ENCODE measurements around the gene MYNN. TPM values are rescaled to one million over a fixed set of nuclear protein-coding genes. Genes with fewer than 3 reads are reported as not detected.

The MYNN gene
- total and polyA plus RNA-seq, 2 donors (not counting 3 experiments of a cell fraction or from before 2014, with no cell fraction given) = 7.1 to 12.7 TPM

DNA sequence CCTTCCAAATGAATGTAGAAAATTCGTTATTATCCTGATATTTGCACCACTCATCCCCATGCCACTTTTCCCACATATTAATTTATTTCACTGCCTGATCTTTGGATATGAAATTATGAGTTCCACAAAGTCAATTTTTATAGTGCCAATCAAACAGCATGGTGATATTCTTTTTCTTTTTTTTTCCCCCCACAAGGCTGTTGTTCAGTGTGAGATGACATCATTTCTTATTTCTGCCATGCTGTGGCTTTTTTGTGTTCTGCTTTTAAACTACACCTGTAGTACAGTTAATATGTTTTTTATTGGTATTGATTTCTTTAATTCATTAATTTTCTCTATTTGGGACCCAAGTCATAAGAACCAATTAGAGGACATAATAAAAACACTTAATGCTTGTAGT is 14.6 kb downstream of the MYNN start:
- DNase-seq (ENCODE audit: low read depth, low spot score) = no peak
- no peaks in the 10 kb centered on the region for H3K4me1 ChIP-seq (ENCODE audit: control insufficient read depth, extremely low read depth, insufficient read depth, low read length)
- no peak overlapping the region for H3K4me3 ChIP-seq (replicated peaks in 1 of 3; ENCODE audit: insufficient read depth in 1 of 3, low read depth in 1 of 3, low read length in 3 of 3)
- H2AFZ ChIP-seq (ENCODE audit: low read depth, low read length) = no peak overlapping the region
- no peak overlapping the region for H3K9ac ChIP-seq (replicated peaks; ENCODE audit: extremely low read depth, insufficient read depth, low read length)
- no TSS peak for BruUV-seq (replicated peaks)
- dilution Hi-C loops (cut with MboI; ENCODE audit: extremely low pct_ligation_motif_present, low sequenced_read_pairs) (no loop called here), intact Hi-C loops (cut with micrococcal nuclease) (no loop called here)
- no peaks in the 10 kb centered on the region for H3K79me2 ChIP-seq (ENCODE audit: control insufficient read depth, insufficient read depth, low read length)
- H3K27ac ChIP-seq (ENCODE audit: insufficient read depth, low read depth, low read length) = no peak overlapping the region
- ChIA-PET CTCF (no interaction called here), POLR2A (no interaction called here)
- no peaks in the 10 kb centered on the region for H3K9me3 ChIP-seq (replicated peaks; ENCODE audit: control insufficient read depth, insufficient read depth, low read length)
- H3K36me3 ChIP-seq (ENCODE audit: control insufficient read depth in 2 of 2, extremely low read depth in 1 of 2, insufficient read depth in 2 of 2, low read length in 2 of 2) = peaks cover 5 to 12% of the 10 kb centered on the region in 2 experiments
- H3K27me3 ChIP-seq (ENCODE audit: control insufficient read depth in 2 of 2, insufficient read depth in 2 of 2, low read length in 2 of 2) = no peaks in the 10 kb centered on the region
- TF ChIP-seq, protein P1, sequence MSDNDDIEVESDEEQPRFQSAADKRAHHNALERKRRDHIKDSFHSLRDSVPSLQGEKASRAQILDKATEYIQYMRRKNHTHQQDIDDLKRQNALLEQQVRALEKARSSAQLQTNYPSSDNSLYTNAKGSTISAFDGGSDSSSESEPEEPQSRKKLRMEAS (IDR thresholded peaks at IDR 0.05; ENCODE audit: insufficient read depth, insufficient read length) = no peak
- no peak for TF ChIP-seq POLR2AphosphoS5 (IDR thresholded peaks at IDR 0.05; ENCODE audit: insufficient read depth, low read depth, low read length)
- TF ChIP-seq MYC (IDR thresholded peaks at IDR 0.05; ENCODE audit: low read depth, low read length) = no peak
- no peak for TF ChIP-seq EZH2 (IDR thresholded peaks at IDR 0.05; ENCODE audit: borderline replicate concordance, low read depth, low read length, severe bottlenecking)
- TF ChIP-seq JUN (IDR thresholded peaks at IDR 0.05; ENCODE audit: borderline replicate concordance, insufficient read depth, insufficient read length, low read depth) = no peak
- no peak for TF ChIP-seq FOS (IDR thresholded peaks at IDR 0.05; ENCODE audit: borderline replicate concordance, insufficient read depth, low read length)
- no peak for TF ChIP-seq GATA2 (IDR thresholded peaks at IDR 0.05; ENCODE audit: insufficient read depth, insufficient read length, low read depth, low read length)
- no peak for TF ChIP-seq POLR2A (IDR thresholded peaks at IDR 0.05; ENCODE audit: low read depth, low read length)
- TF ChIP-seq, protein P2, sequence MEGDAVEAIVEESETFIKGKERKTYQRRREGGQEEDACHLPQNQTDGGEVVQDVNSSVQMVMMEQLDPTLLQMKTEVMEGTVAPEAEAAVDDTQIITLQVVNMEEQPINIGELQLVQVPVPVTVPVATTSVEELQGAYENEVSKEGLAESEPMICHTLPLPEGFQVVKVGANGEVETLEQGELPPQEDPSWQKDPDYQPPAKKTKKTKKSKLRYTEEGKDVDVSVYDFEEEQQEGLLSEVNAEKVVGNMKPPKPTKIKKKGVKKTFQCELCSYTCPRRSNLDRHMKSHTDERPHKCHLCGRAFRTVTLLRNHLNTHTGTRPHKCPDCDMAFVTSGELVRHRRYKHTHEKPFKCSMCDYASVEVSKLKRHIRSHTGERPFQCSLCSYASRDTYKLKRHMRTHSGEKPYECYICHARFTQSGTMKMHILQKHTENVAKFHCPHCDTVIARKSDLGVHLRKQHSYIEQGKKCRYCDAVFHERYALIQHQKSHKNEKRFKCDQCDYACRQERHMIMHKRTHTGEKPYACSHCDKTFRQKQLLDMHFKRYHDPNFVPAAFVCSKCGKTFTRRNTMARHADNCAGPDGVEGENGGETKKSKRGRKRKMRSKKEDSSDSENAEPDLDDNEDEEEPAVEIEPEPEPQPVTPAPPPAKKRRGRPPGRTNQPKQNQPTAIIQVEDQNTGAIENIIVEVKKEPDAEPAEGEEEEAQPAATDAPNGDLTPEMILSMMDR (IDR thresholded peaks at IDR 0.05; ENCODE audit: extremely low read depth in 1 of 2, insufficient read depth in 1 of 2, low read depth in 1 of 2, low read length in 2 of 2) = no peak
- no peaks in the 10 kb centered on the region for H3K9me1 ChIP-seq (replicated peaks; ENCODE audit: control insufficient read depth, extremely low read depth, insufficient read depth, low read length)
- H3K4me2 ChIP-seq (ENCODE audit: insufficient read depth, low read length) = no peak overlapping the region
- no peaks in the 10 kb centered on the region for H4K20me1 ChIP-seq (replicated peaks; ENCODE audit: control insufficient read depth, extremely low read depth, insufficient read depth, low read length)
- no peak for FAIRE-seq

Data from endothelial cell of umbilical vein (primary cell).